HCT116 (cell line): Measurements from ENCODE around the gene PGRMC2. TPM values are rescaled to one million over a fixed set of nuclear protein-coding genes. Genes with fewer than 3 reads are reported as not detected.

Source experiments
- ATAC-seq: fragments of 200-7000 bp; cut with Tn5 transposase; 2 replicates; pipeline ENCODE4 v1.9.1; 2020; ENCODE audit warnings: mild to moderate bottlenecking, moderate library complexity
- BruUV-seq: library from RNA; stranded (reverse); fragments of 400-500 nt; replicated peaks from 2 replicates; lab custom pipeline; 2021; lab: Mats Ljungman, UMichigan
- CTCF ChIA-PET: fragments of 300-600 bp; sonication (Branson Sonifier 250); formaldehyde crosslinking; loops from one replicate; lab custom pipeline; 2021; ENCODE audit warnings: antibody characterized with exemption; lab: Charles Lee
- POLR2A ChIA-PET: fragments of 300-600, 350-600 bp; sonication (Branson Sonifier 250); formaldehyde crosslinking; loops from one replicate; lab custom pipeline; 2021; ENCODE audit warnings: antibody characterized with exemption; lab: Charles Lee
- RAD21 ChIA-PET, 2 experiments: fragments of 300-600 bp; sonication (Branson Sonifier 250); formaldehyde crosslinking; loops; one replicate each; lab custom pipeline; 2023; ENCODE audit warnings: low total read pairs in 2 of 2; ENCODE audit not compliant: uncharacterized antibody in 2 of 2, unreplicated experiment in 2 of 2, low non-redundant PET in 1 of 2; lab: Charles Lee
- DNase-seq: peaks from one replicate; pipeline ENCODE4 v3.0.0-alpha.2; 2010; ENCODE audit warnings: low read depth, low spot score
- H2AFZ ChIP-seq: fragments of 200-600 bp; shearing (Covaris generic), sonication (generic); 2 replicates; pipeline ENCODE4 v1.6.1; 2017; ENCODE audit warnings: low read depth, mixed run types, mixed read lengths, antibody characterized with exemption, low read length; ENCODE audit not compliant: poor library complexity, severe bottlenecking
- H3K27ac ChIP-seq: 2 replicates; pipeline ENCODE4 v1.5.1; 2012; ENCODE audit warnings: low read depth, low read length
- H3K27me3 ChIP-seq: fragments of 200-600 bp; sonication (generic); 2 replicates; pipeline ENCODE4 v1.6.1; 2016; ENCODE audit warnings: mixed run types, low read length, mixed read lengths; ENCODE audit not compliant: insufficient read depth
- H3K36me3 ChIP-seq, 2 experiments: fragments of 200-500 bp in 1 of 2; fragments of 200-600 bp in 1 of 2; sonication (Bioruptor generic) in 1 of 2; sonication (generic) in 1 of 2; 2 replicates each; pipeline versions ENCODE4 v1.5.1 to v1.6.1; 2014 to 2016; ENCODE audit warnings: low read length in 2 of 2, inconsistent platforms in 1 of 2, mixed read lengths in 1 of 2, mixed run types in 1 of 2; ENCODE audit not compliant: insufficient read depth in 2 of 2, control insufficient read depth in 1 of 2
- H3K4me1 ChIP-seq, 2 experiments: fragments of 200-600 bp in 1 of 2; sonication (generic) in 1 of 2; 2 replicates each; pipeline versions ENCODE4 v1.5.1 to v1.6.1; 2012 to 2017; ENCODE audit warnings: low read length in 2 of 2, inconsistent platforms in 1 of 2, mild to moderate bottlenecking in 1 of 2, mixed read lengths in 1 of 2, mixed run types in 1 of 2, moderate library complexity in 1 of 2; ENCODE audit not compliant: insufficient read depth in 2 of 2, control insufficient read depth in 1 of 2
- H3K4me2 ChIP-seq: fragments of 200-600 bp; sonication (generic); 2 replicates; pipeline ENCODE4 v1.6.1; 2017; ENCODE audit warnings: mixed run types, low read length, mixed read lengths
- H3K4me3 ChIP-seq, 2 experiments: fragments of 200-600 bp in 1 of 2; sonication (generic) in 1 of 2; replicated peaks in 1 of 2; 2 replicates each; pipeline ENCODE4 v1.5.1; 2011 to 2016; ENCODE audit warnings: low read length in 2 of 2, control low read depth in 1 of 2, low read depth in 1 of 2, mild to moderate bottlenecking in 1 of 2, mixed read lengths in 1 of 2, mixed run types in 1 of 2
- H3K79me2 ChIP-seq: fragments of 200-600 bp; sonication (generic); 2 replicates; pipeline ENCODE4 v1.6.1; 2017; ENCODE audit warnings: mild to moderate bottlenecking, mixed run types, low read length, moderate library complexity, mixed read lengths; ENCODE audit not compliant: insufficient read depth
- H3K9ac ChIP-seq: fragments of 200-600 bp; sonication (generic); 2 replicates; pipeline ENCODE4 v1.6.1; 2016; ENCODE audit warnings: low read length, mixed read lengths
- H3K9me2 ChIP-seq: fragments of 200-600 bp; sonication (generic), shearing (Covaris generic); 2 replicates; pipeline ENCODE4 v1.6.1; 2017; ENCODE audit warnings: mixed run types, mild to moderate bottlenecking, moderate library complexity; ENCODE audit not compliant: insufficient read depth
- H3K9me3 ChIP-seq, 2 experiments: fragments of 200-500 bp in 1 of 2; fragments of 200-600 bp in 1 of 2; sonication (Bioruptor generic) in 1 of 2; sonication (generic) in 1 of 2; 2 replicates each; pipeline ENCODE4 v1.6.1; 2014 to 2017; ENCODE audit warnings: low read length in 2 of 2, mixed read lengths in 2 of 2, inconsistent platforms in 1 of 2, low read depth in 1 of 2, mild to moderate bottlenecking in 1 of 2, mixed run types in 1 of 2, moderate library complexity in 1 of 2; ENCODE audit not compliant: control insufficient read depth in 1 of 2, insufficient read depth in 1 of 2
- H4K20me1 ChIP-seq: fragments of 200-600 bp; sonication (generic), shearing (Covaris generic); 2 replicates; pipeline ENCODE4 v1.6.1; 2017; ENCODE audit warnings: mixed run types, mild to moderate bottlenecking, moderate library complexity; ENCODE audit not compliant: insufficient read depth
- CEBPB ChIP-seq: IDR thresholded peaks from 2 replicates; pipeline ENCODE4 v1.6.1; 2012; ENCODE audit warnings: low read depth
- ELF1 ChIP-seq: IDR thresholded peaks from 2 replicates; pipeline ENCODE4 v1.6.1; 2012; ENCODE audit warnings: low read depth, borderline replicate concordance
- EZH2 ChIP-seq: fragments of 200-600 bp; sonication (generic); IDR thresholded peaks from 2 replicates; pipeline ENCODE4 v1.6.1; 2017; ENCODE audit warnings: antibody characterized with exemption, mixed run types
- FOSL1 ChIP-seq: IDR thresholded peaks from 2 replicates; pipeline ENCODE4 v1.6.1; 2012; ENCODE audit warnings: low read depth
- JUND ChIP-seq: IDR thresholded peaks from 2 replicates; pipeline ENCODE4 v1.6.1; 2012
- POLR2A ChIP-seq: IDR thresholded peaks from 2 replicates; pipeline ENCODE4 v1.7.0; 2011; ENCODE audit warnings: borderline replicate concordance; ENCODE audit not compliant: insufficient read depth, insufficient read length; ENCODE audit errors: extremely low read depth
- POLR2AphosphoS5 ChIP-seq: IDR thresholded peaks from 2 replicates; pipeline ENCODE4 v1.6.1; 2011; ENCODE audit warnings: mild to moderate bottlenecking, low read depth, low read length, moderate library complexity
- RAD21 ChIP-seq: IDR thresholded peaks from 2 replicates; pipeline ENCODE4 v1.6.1; 2012; ENCODE audit warnings: low read depth, mild to moderate bottlenecking
- SIN3A ChIP-seq: IDR thresholded peaks from 2 replicates; pipeline ENCODE4 v1.6.1; 2012; ENCODE audit warnings: low read depth
- SP1 ChIP-seq: IDR thresholded peaks from 2 replicates; pipeline ENCODE4 v1.6.1; 2012; ENCODE audit warnings: low read depth
- YY1 ChIP-seq: IDR thresholded peaks from 2 replicates; pipeline ENCODE4 v1.6.1; 2011; ENCODE audit warnings: low read length, low read depth, moderate library complexity, mild to moderate bottlenecking; ENCODE audit not compliant: insufficient replicate concordance; ENCODE audit errors: extremely low read depth
- ZFX ChIP-seq: fragments of 450-650 bp; IDR thresholded peaks from 2 replicates; pipeline ENCODE4 v1.6.1; 2017
- intact Hi-C: fragments of 100-400 bp; cut with micrococcal nuclease; formaldehyde crosslinking; loops from 2 replicates; pipeline ENCODE4 v1.10.0; 2022
- total RNA-seq: library from RNA; stranded (reverse); gene quantifications from one replicate; pipeline ENCODE4 v1.2.1, GENCODE V29; 2021; ENCODE audit not compliant: unreplicated experiment
- TF ChIP-seq, protein P1 (sequence below), 3 experiments: fragments of 200-600 bp in 1 of 3; sonication (generic) in 1 of 3; IDR thresholded peaks in 2 of 3; conservative IDR thresholded peaks in 1 of 3; 2 replicates each; pipeline ENCODE4 v1.5.1; 2012 to 2017; ENCODE audit warnings: low read depth in 2 of 3, low read length in 2 of 3, antibody characterized with exemption in 1 of 3, borderline replicate concordance in 1 of 3, control low read depth in 1 of 3, mild to moderate bottlenecking in 1 of 3, mixed read lengths in 1 of 3, mixed run types in 1 of 3, moderate library complexity in 1 of 3; ENCODE audit not compliant: insufficient read depth in 1 of 3
- TF ChIP-seq, protein P2 (sequence below): IDR thresholded peaks from 2 replicates; pipeline ENCODE4 v1.6.1; 2012
- TF ChIP-seq, protein P3 (sequence below): IDR thresholded peaks from 2 replicates; pipeline ENCODE4 v1.6.1; 2012

PGRMC2 gene
- total RNA-seq, 1 experiment from 2014 or later, result 52.3 TPM

DNA sequence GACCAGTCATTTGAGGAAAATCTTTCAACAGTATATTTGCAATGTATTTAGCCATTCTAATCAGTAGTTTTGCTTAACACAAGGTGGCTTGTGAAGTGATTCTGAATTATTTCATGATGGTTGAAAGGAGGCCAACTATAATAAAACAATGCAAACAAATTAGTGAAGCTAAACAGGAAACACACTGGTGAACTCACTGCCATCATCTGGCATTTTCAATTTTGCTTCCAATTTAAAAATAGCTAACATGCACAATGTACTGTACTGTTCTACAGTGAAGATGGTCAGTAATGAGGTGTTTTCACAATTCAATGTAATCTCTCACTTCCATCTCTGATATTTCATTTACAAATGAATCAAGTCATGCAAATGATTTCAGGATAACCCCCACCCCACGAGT, 31.1 kb downstream of the PGRMC2 start:
- no peak overlapping the region for H2AFZ ChIP-seq
- no peaks in the 10 kb centered on the region for H3K79me2 ChIP-seq
- H3K9me2 ChIP-seq, result no peaks in the 10 kb centered on the region
- no peak for ATAC-seq
- no peak overlapping the region for H3K9ac ChIP-seq
- RAD21 ChIA-PET, result no interaction called here
- POLR2A ChIA-PET, result no interaction called here
- BruUV-seq, result no TSS peak
- DNase-seq, result no peak
- no peaks in the 10 kb centered on the region for H3K4me1 ChIP-seq
- intact Hi-C loops, result no loop called here
- TF ChIP-seq ELF1 (no peak), SIN3A (no peak), RAD21 (no peak), YY1 (no peak), JUND (no peak), CEBPB (no peak), FOSL1 (no peak), SP1 (no peak), EZH2 (no peak), POLR2A (no peak), POLR2AphosphoS5 (no peak), ZFX (no peak)
- TF ChIP-seq, protein P1, sequence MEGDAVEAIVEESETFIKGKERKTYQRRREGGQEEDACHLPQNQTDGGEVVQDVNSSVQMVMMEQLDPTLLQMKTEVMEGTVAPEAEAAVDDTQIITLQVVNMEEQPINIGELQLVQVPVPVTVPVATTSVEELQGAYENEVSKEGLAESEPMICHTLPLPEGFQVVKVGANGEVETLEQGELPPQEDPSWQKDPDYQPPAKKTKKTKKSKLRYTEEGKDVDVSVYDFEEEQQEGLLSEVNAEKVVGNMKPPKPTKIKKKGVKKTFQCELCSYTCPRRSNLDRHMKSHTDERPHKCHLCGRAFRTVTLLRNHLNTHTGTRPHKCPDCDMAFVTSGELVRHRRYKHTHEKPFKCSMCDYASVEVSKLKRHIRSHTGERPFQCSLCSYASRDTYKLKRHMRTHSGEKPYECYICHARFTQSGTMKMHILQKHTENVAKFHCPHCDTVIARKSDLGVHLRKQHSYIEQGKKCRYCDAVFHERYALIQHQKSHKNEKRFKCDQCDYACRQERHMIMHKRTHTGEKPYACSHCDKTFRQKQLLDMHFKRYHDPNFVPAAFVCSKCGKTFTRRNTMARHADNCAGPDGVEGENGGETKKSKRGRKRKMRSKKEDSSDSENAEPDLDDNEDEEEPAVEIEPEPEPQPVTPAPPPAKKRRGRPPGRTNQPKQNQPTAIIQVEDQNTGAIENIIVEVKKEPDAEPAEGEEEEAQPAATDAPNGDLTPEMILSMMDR (IDR thresholded peaks at IDR 0.05 in 2 of 3, conservative IDR thresholded peaks at IDR 0.05 in 1 of 3; ENCODE audit: borderline replicate concordance in 1 of 3, insufficient read depth in 1 of 3, low read depth in 2 of 3, low read length in 2 of 3), result no peak
- TF ChIP-seq, protein P2, sequence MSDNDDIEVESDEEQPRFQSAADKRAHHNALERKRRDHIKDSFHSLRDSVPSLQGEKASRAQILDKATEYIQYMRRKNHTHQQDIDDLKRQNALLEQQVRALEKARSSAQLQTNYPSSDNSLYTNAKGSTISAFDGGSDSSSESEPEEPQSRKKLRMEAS, result no peak
- TF ChIP-seq, protein P3, sequence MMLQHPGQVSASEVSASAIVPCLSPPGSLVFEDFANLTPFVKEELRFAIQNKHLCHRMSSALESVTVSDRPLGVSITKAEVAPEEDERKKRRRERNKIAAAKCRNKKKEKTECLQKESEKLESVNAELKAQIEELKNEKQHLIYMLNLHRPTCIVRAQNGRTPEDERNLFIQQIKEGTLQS, result no peak
- TF ChIP-seq, all 23 proteins: peak for 0
- Histone ChIP-seq H4K20me1 (no peaks in the 10 kb centered on the region), H3K4me2 (no peak overlapping the region), H3K27ac (no peak overlapping the region), H3K4me3 (no peak overlapping the region), H3K9me3 (no peaks in the 10 kb centered on the region), H3K36me3 (no peaks in the 10 kb centered on the region), H3K27me3 (no peaks in the 10 kb centered on the region)
- CTCF ChIA-PET, result no interaction called here
